ENCODE results near the gene DHRS13.

The DHRS13 gene

DNA sequence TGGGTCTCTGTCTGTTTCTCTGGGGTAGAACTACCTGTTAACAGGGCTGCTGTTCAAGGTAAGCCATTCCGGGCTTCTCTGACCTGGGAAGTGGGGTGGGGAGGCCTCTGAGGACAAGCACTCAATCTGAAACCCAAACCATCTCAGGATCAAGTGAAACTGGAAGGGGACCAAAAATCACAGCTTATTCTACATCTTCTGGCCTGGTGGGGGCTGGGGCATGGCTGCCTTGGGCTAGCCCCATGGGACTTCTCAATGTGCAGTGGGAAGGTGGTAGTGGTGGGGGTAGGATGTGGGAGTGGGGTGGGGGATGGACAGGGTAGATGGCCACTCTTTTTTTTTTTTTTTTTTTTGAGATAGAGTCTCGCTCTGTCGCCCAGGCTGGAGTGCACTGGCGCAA, 10.9 kb downstream of the DHRS13 start:
- Mint-ChIP-seq H3K36me3 (ENCODE audit: low read depth) (peaks cover 39% of the 10 kb centered on the region), H3K4me1 (ENCODE audit: low read depth) (peaks cover 51% of the 10 kb centered on the region)

DNA sequence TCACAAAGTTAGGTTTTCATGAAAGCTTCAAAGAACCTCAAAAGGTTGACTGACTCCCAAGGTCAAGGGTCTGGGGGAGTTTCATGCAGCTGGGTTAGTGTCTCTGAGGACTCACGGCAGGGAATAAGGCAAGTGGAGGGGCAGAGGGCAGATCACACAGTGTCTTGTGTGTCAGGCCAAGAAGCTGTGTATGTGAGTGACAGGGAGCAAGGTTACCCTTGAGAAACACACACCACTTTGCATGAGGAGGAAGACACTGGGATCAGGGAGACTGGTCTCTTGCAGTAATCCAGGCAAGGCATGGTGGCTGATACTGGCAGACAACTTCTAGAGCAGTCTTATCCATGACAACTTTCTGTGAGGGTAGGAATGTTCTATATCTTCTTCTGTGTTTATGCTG, 11.7 kb downstream of the DHRS13 start:
- Mint-ChIP-seq H3K27me3 (ENCODE audit: low read depth) (no peaks in the 10 kb centered on the region), H3K36me3 (ENCODE audit: low read depth) (peaks cover 39% of the 10 kb centered on the region), H3K27ac (peak overlapping the region; percentile 86), H3K9me3 (no peaks in the 10 kb centered on the region), H3K4me3 (peak overlapping the region; percentile 63), H3K4me1 (ENCODE audit: low read depth) (peaks cover 51% of the 10 kb centered on the region)
- DNase-seq (ENCODE audit: low spot score), result no peak

More for the DNA sequence above, 10.9 kb downstream of the DHRS13 start:
- peak overlapping the region; percentile 63 for H3K4me3 Mint-ChIP-seq
- H3K27ac Mint-ChIP-seq, result peak overlapping the region; percentile 86
- DNase-seq (ENCODE audit: low spot score), result no peak
- H3K27me3 Mint-ChIP-seq (ENCODE audit: low read depth), result no peaks in the 10 kb centered on the region
- H3K9me3 Mint-ChIP-seq, result no peaks in the 10 kb centered on the region

DNA sequence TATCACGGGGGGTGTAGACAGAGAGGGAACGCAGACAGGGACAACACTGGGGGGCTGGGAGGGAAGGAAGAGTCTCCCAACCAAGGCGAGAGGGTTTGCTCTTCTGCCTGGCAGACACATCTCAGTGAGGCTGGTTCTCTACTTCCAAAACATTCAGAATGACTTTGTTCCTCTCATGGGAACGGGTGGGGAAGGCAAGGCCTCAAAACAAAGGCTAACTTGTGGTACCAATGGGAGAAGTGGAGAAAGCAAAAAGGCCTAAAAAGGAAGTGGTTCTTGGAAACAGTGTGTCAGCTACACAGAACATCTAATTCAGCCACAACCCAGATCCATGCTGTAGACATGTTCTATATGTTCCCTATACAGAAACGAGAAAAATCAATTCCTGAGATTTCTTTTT, 12.9 kb downstream of the DHRS13 start:
- Mint-ChIP-seq H3K36me3 (ENCODE audit: low read depth) (peaks cover 44% of the 10 kb centered on the region), H3K4me3 (peak overlapping the region; percentile 51), H3K27ac (peak overlapping the region; percentile 74), H3K27me3 (ENCODE audit: low read depth) (no peaks in the 10 kb centered on the region), H3K4me1 (ENCODE audit: low read depth) (peaks cover 42% of the 10 kb centered on the region), H3K9me3 (no peaks in the 10 kb centered on the region)
- no peak for DNase-seq (ENCODE audit: low spot score)

DNA sequence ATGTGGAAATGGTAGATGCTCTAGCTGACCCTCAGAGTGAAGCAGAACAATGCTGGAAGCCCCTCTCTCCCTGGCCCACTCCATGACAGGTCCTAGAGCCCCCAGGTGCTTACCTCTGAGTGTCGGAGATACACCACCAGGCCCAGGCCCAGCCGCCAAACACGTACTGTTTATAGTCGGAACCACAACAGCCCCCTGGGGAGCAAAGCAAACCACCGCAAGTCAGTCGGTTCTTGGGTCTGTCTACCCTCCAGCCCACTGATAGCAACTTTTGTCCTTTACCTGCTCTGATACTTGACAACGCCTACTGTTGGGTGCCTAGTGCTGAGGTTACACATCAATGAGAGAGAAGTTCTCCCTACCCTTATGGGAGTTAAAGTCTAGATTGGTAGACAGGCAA, 14.0 kb downstream of the DHRS13 start:
- Mint-ChIP-seq H3K4me1 (ENCODE audit: low read depth) (peaks cover 42% of the 10 kb centered on the region), H3K27ac (no peak overlapping the region), H3K36me3 (ENCODE audit: low read depth) (peaks cover 53% of the 10 kb centered on the region), H3K9me3 (no peaks in the 10 kb centered on the region), H3K27me3 (ENCODE audit: low read depth) (no peaks in the 10 kb centered on the region), H3K4me3 (no peak overlapping the region)
- DNase-seq (ENCODE audit: low spot score), result no peak

DNA sequence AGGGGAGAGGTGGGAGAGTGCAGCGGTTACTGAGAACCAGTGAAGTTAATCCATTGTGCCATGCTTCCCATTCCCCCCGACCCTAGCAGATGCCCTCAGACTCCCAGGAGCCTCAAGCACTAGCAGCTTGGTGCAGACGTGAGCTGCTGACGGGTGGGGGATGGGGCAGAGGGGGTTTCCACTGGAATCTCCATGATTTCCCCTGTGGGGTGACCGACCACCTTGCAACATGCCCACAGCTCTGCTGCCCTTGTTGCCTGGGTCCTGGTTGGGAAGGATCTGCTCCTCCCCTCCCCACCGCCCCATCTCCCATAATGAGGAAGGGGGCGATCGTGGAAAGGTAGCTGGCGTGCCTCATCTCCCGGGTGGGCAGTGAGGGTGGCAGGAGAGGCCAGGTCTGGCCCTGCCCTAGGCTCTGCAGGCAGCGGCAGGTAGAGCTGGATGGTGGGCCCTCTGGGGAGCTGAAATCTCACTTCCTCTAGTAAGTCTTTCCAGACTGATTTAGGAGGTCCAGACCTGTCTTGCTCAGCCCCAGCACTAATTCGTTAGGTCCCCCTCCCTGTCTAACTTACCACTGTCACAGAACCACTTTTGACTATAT, 14.9 kb downstream of the DHRS13 start:
- H3K9me3 Mint-ChIP-seq, result no peaks in the 10 kb centered on the region
- H3K27me3 Mint-ChIP-seq (ENCODE audit: low read depth), result no peaks in the 10 kb centered on the region
- no peak overlapping the region for H3K4me3 Mint-ChIP-seq
- DNase-seq (ENCODE audit: low spot score), result no peak
- H3K27ac Mint-ChIP-seq, result no peak overlapping the region
- H3K36me3 Mint-ChIP-seq (ENCODE audit: low read depth), result peaks cover 49% of the 10 kb centered on the region
- peaks cover 33% of the 10 kb centered on the region for H3K4me1 Mint-ChIP-seq (ENCODE audit: low read depth)

DNA sequence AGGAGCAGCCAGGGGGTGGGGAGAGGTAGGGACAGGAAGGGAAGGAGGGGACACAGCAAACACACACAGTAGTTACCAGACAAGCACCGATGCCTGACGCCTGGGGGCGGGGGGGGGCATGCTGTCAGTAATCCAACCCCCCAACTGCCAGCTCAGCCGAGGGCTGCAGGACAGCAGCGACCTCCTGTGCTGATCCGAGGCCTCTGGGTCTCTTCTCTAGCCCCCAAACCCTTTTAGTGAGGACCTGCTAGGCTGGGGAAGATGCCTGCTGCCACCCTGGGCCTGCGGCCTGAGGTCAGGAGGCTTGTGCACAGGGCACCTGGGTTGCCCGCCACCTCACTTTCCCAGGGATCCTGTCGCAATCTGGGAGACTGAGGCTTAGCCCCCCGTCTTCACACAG, 16.9 kb downstream of the DHRS13 start:
- Mint-ChIP-seq H3K4me1 (ENCODE audit: low read depth) (peaks cover 16% of the 10 kb centered on the region), H3K36me3 (ENCODE audit: low read depth) (peaks cover 46% of the 10 kb centered on the region), H3K27ac (no peak overlapping the region), H3K4me3 (no peak overlapping the region), H3K9me3 (no peaks in the 10 kb centered on the region), H3K27me3 (ENCODE audit: low read depth) (no peaks in the 10 kb centered on the region)
- no peak for DNase-seq (ENCODE audit: low spot score)

DNA sequence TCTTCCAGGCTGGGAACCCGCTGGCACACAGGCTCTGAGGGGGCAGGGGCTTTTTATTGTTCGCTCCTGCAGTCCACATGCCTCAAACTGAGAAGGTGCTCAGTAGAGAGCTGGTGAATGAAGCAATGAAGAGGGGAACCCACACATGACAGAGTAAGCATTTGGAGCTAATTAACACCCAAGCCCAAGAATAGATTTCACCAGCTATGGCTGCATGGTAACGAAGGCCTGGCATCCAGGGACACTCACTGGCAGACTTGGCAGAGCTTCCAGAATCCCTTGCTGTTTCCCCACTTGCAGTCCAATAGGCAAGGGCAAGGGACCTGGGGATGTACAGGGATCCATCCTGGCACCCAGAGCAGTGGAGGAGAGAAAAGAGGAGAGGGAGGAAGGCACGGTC, 17.5 kb downstream of the DHRS13 start:
- Mint-ChIP-seq H3K9me3 (no peaks in the 10 kb centered on the region), H3K27ac (no peak overlapping the region), H3K4me1 (ENCODE audit: low read depth) (peaks cover 11% of the 10 kb centered on the region), H3K27me3 (ENCODE audit: low read depth) (no peaks in the 10 kb centered on the region), H3K36me3 (ENCODE audit: low read depth) (peaks cover 49% of the 10 kb centered on the region), H3K4me3 (no peak overlapping the region)
- DNase-seq (ENCODE audit: low spot score), result no peak

DNA sequence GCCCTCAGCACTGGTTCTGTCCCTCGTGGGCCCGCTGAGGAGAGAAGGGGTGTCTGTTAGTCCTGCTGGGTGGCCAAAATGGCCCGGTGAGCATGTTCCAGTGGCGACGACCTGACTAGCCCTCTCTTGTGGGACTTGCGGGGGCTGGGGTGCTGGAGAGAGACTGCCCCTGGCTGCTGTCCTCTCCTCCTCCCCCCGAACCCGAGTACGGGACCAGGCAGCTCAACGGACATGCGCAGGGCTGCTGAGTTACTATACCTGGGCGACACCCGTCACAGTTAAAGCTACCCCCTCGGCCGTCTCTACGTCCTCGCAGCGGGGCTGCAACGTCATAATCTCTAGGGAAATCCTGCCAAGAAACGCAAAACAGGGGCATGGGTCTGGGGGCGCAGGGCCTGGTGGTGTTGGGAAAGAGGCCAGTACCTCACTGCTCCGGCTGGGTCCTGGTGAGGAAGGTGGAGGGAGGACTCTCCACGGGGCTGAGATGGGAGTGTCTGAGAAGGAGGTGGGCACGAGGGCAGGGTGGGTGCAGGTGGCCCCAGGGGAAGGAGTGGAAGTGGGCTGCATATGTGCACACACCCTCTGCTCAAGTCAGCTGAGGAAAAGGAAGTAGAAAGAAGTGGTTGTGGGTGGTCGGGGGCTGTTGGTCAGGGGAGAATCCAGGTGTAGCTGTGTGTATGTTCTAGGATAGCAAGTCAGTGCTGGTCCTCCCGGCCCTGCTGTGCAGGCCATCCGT, 18.7 kb downstream of the DHRS13 start:
- Mint-ChIP-seq H3K36me3 (ENCODE audit: low read depth) (peaks cover 53% of the 10 kb centered on the region), H3K9me3 (no peaks in the 10 kb centered on the region), H3K27ac (no peak overlapping the region), H3K27me3 (ENCODE audit: low read depth) (no peaks in the 10 kb centered on the region), H3K4me1 (ENCODE audit: low read depth) (peaks cover 6% of the 10 kb centered on the region), H3K4me3 (no peak overlapping the region)
- DNase-seq (ENCODE audit: low spot score), result no peak

DNA sequence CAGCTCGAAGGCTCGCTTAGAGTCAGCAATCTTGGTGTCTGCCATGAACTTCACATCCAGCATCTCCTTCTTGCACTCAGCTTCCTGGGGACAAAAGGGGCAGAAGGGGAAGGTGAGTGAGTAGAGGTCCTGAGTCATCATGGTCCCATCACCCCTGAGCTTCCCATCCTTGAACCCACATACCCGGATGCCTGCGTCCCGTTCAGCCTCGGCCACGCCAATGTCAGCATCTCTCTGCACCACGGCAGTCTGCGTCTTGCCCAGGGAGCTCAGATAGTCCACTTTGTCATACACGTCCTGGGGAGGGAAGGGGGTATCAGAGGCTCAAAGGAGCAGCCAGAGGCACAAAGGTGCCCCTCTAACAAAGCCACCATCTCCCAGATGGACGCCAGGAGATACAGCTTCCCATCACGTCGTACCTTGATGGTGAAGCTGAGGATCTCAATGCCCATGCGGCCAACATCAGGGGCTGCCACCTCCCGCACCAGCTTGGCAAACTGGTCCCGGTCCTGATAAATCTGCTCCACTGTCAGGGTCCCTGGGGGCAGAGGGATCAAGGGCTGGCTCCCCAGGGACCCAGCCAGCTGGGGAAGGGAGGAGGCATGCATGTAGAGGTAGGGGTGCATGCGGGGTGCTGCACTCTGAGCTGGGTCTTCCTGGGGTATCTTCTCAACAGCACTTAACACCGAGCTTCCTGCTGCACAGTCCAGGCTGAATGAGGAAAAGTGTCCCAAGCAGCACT, 20.6 kb downstream of the DHRS13 start:
- H3K4me3 Mint-ChIP-seq, result no peak overlapping the region
- H3K9me3 Mint-ChIP-seq, result no peaks in the 10 kb centered on the region
- no peak for DNase-seq (ENCODE audit: low spot score)
- H3K4me1 Mint-ChIP-seq (ENCODE audit: low read depth), result peaks cover 4% of the 10 kb centered on the region
- H3K36me3 Mint-ChIP-seq (ENCODE audit: low read depth), result peaks cover 62% of the 10 kb centered on the region
- H3K27ac Mint-ChIP-seq, result no peak overlapping the region
- H3K27me3 Mint-ChIP-seq (ENCODE audit: low read depth), result no peaks in the 10 kb centered on the region

DNA sequence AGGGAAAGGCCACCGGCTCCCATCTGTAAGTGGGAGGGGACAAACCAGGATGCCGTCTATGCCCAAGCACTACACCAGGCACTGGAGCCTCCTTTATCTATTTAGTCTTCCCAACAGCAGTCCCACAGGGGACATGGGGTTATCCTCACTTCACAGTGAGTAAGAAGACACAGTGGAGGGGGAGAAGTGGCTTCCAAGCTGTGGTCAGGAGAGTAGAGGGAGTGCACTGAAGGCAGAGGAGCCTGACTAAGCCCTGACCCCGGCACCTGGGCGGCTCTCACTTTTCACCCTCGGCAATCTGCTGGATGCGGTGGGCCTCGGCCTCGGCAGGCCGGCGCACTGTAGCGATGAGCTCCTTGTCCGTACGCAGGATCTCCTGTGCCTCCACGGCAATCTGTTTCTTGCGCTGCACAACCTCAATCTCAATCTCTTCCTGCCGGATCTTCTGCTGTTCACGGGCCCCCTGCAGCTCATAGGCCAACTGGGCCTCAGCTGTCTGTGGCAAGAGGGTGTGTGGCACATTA, 21.3 kb downstream of the DHRS13 start:
- Mint-ChIP-seq H3K9me3 (no peaks in the 10 kb centered on the region), H3K4me1 (ENCODE audit: low read depth) (peaks cover 4% of the 10 kb centered on the region), H3K27me3 (ENCODE audit: low read depth) (no peaks in the 10 kb centered on the region), H3K4me3 (no peak overlapping the region), H3K27ac (no peak overlapping the region), H3K36me3 (ENCODE audit: low read depth) (peaks cover 61% of the 10 kb centered on the region)
- DNase-seq (ENCODE audit: low spot score), result no peak

DNA sequence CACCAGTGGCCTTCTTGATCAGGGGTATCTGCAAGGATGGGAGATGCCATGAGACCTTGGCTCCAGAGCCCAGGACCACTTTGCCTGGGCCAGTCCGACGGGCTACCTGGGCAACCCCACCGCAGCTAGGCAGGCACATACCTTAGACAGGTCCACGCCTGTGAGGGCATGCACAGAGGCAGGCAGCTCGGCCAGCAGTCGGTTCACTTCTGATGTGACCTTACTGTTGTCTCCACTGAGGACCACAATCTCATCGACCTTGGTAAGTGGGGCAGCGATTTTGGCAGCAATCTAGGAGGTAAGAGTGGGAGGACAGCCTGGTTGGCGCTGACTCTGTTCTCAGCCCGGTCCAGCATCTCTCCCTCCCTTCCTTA, 22.3 kb downstream of the DHRS13 start:
- no peaks in the 10 kb centered on the region for H3K9me3 Mint-ChIP-seq
- H3K27ac Mint-ChIP-seq, result no peak overlapping the region
- no peaks in the 10 kb centered on the region for H3K27me3 Mint-ChIP-seq (ENCODE audit: low read depth)
- DNase-seq (ENCODE audit: low spot score), result no peak
- H3K36me3 Mint-ChIP-seq (ENCODE audit: low read depth), result peaks cover 58% of the 10 kb centered on the region
- peaks cover 9% of the 10 kb centered on the region for H3K4me1 Mint-ChIP-seq (ENCODE audit: low read depth)
- H3K4me3 Mint-ChIP-seq, result no peak overlapping the region

DNA sequence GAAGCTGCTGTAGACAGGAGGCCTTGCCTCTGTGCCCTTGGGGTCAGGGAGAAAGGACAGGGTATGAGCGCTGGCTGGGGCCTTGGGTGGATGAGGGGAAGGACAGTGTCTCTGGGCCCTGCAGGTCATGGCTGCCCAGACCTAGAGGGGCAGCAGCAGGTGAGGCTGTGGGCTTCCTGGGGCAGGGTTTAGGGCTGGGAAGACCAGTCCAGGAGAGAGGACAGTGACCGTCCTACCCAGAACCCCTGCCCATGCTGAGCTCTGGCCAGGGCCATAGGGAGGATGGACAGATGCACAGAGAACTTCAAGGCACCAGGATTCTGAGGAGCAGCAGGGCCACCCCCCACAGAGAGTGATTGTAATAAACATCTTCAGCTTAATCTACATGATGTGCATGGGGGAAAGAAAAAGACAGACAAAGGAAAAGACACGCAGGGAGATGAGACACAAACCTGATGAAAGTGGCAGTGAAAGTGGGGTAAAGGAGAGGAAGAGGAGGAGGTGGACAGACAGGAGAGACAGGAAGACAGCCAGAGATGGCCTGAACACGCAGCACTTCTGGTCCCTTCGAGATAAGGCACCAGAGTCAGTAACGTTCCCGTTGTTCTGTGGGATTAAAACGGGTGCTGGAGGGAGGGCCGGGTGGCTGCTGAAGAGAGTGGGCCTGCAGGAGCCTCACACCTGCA, 22.9 kb downstream of the DHRS13 start:
- Mint-ChIP-seq H3K36me3 (ENCODE audit: low read depth) (peaks cover 53% of the 10 kb centered on the region), H3K9me3 (no peaks in the 10 kb centered on the region), H3K27ac (no peak overlapping the region), H3K4me3 (no peak overlapping the region), H3K27me3 (ENCODE audit: low read depth) (no peaks in the 10 kb centered on the region), H3K4me1 (ENCODE audit: low read depth) (peaks cover 9% of the 10 kb centered on the region)
- no peak for DNase-seq (ENCODE audit: low spot score)

DNA sequence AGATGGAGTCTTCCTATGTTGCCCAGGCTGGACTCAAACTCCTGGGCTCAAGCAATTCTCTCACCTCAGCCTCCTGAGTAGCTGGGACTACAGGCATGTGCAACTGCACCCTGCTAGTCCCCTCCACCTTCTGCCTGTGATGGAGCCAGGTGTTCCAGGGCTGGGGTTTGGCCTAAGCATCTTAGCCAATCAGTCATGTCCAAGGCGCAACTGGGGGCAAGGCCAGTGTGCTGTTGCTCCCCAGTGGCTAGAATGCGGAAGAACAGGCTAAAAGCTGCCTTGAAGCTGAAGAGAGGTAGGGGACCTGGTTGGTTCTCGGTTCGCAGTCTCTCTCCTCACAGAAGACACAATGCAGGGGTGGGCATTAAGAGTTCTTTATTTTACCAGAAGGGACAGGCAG, 23.9 kb downstream of the DHRS13 start:
- H3K27ac Mint-ChIP-seq, result no peak overlapping the region
- no peak for DNase-seq (ENCODE audit: low spot score)
- H3K9me3 Mint-ChIP-seq, result no peaks in the 10 kb centered on the region
- H3K36me3 Mint-ChIP-seq (ENCODE audit: low read depth), result peaks cover 44% of the 10 kb centered on the region
- H3K4me3 Mint-ChIP-seq, result no peak overlapping the region
- no peaks in the 10 kb centered on the region for H3K27me3 Mint-ChIP-seq (ENCODE audit: low read depth)
- H3K4me1 Mint-ChIP-seq (ENCODE audit: low read depth), result peaks cover 5% of the 10 kb centered on the region
